HG02884 (cell line): Measurements from ENCODE around the gene NHSL2.
"Not testable (repeated sequence)": the region's sequence is repeated elsewhere in the genome, so short reads cannot be mapped to it uniquely, and the experiment has no call there.

Experiments
- ATAC-seq: cut with Tn5 transposase; IDR thresholded peaks from one replicate; pipeline ENCODE4 v1.9.1; 2021; ENCODE audit warnings: mild to moderate bottlenecking, moderate library complexity; ENCODE audit not compliant: unreplicated experiment

NHSL2 gene

DNA sequence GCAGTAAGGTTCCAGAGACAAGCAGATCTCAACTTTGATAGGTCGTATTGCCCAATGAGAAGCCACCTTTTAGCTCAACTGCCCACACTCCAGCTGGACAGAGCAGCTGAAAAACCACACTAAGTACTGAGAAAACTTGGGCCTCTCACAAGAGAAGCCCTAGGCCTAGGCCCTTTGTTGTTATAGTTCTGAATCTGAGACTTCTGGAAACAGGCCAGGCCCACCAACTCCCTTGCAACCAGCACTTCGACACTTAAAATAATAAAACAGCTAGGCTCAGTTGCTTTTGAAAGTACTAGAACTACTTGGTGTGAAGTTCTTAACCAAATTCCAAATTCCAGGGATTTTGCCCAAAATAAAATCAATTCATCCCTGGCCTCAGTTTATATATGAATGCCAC lies 234.5 kb downstream of the NHSL2 start:
- ATAC-seq = no peak

DNA sequence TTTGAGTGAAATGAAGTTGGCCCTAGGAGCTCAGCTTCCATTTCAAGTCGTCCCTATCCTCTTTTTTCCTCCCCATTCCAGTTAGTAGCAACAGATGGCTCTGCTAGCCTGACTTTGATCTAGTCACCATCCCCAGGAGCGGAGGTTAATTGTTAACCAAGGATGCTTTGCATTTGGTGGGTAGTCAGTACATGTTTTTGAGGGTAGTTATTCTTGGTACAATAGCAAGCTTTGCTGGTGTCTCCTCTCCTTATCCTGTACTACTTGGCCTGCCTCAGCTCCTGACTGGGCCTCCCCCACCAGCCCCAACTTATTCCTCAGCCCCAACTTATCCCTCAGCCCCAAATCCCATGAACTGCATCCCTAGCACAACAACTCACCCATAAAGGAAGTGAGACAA lies 235.9 kb downstream of the NHSL2 start:
- no peak for ATAC-seq

DNA sequence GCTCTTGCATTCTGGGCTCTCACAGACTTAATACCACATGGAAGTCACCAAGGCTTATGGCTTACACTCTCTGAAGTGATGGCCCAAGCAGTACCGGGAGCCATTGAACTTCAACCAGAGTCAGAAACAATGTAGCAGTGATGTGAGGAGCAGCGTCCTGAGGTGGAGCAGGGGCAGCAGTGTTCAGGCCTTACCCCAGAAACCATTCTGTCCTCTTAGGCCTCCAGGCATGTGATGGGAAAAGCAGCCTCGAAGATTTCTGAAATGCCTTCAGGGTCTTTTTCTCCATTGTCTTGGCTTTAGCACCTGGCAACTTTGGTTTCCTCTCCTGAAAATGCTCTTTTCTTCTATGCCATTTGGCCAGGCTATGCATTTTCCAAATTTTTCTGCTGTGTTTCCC lies 248.1 kb downstream of the NHSL2 start:
- no peak for ATAC-seq

DNA sequence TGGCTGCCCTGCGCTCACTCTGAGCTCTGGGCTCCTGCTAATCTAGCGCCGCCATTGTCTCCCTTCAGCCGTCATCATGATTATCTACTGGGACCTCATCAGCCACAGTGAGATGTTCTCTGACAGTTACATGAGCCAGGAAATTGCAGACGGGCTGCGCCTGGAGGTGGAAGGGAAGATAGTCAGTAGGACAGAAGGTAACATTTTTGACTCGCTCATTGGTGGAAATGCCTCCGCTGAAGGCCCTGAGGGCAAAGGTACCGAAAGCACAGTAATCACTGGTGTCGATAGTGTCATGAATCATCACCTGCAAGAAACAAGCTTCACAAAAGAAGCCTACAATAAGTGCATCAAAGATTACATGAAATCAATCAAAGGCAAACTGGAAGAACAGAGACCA lies 249.1 kb downstream of the NHSL2 start:
- ATAC-seq = no peak

DNA sequence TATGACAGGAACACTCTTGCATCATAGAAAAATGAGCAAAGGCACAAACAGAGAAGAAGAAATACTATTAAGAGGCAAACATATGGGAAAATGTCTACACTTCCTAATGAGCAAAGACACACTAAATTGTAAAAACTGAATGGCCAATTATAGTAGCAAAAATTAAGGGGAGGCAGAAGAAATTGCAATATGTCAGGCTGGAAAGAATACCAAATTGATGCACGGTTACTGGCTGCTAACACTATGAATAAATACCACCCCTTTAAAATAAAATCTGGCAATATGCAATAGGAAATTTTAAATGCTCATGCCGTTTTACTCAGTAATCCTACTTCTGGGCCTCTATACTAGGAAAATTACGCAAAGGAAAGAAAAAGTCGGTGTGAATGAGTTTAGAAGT lies 254.9 kb downstream of the NHSL2 start:
- no peak for ATAC-seq

DNA sequence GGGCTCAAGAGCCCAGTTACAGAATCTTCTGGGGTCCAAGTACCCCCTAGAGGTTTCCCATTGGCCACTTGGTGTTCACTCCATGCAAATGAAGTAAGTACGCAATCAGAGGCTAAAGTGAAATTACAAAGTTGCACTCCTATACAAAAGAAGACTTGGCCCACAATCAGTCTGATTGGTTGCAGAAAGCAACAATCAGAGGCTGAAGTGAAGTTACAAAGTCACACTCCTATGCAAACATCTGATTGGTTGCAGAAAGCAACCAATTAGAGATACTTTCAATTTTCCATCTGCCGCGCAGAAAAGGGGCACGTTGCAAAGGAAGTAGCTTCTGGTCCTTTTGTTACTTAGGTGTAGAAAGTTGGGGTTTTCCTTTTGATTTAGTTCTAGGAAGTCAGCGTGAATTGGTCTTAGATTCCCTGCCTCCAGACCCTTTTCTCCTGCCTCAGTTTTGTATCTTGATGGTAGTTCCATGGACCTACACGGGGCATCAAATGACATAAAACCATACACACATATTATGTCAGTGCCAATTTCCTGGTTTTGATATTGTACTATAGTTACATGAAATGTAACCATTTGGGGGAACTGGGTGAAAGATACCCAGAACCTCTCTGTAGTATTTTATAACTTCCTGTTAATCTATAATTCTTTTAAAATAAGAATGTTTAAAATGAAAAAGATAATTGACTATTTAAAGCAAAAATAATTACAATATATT lies 258.5 kb downstream of the NHSL2 start:
- ATAC-seq = no peak

DNA sequence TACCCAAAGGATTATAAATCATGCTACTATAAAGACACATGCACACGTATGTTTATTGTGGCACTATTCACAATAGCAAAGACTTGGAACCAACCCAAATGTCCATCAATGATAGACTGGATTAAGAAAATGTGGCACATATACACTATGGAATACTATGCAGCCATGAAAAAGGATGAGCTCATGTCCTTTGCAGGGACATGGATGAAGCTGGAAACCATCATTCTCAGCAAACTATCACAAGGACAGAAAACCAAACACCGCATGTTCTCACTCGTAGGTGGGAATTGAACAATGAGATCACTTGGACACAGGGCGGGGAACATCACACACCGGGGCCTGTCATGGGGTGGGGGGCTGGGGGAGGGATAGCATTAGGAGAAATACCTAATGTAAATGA lies 265.6 kb downstream of the NHSL2 start:
- not testable (repeated sequence) for ATAC-seq

DNA sequence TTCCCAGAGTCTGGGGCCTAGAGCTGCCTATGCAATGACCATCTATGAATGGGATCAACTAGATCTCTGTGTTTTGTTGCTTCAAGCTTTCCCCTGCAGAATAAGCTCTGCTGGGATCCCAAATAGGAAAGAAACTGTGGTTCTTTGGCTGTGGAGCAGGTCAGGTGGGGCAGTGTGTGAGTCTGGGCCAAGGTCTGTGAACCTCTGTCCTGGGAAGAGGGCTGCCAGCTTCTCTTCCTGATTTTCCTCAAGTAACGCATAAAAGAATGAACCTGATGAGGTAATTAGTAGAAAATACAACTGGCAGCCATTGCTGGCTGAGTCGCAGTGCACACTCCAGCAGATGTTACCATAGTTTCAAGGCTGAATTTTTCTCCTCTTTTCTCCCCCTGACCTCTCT lies 266.3 kb downstream of the NHSL2 start:
- ATAC-seq = no peak

DNA sequence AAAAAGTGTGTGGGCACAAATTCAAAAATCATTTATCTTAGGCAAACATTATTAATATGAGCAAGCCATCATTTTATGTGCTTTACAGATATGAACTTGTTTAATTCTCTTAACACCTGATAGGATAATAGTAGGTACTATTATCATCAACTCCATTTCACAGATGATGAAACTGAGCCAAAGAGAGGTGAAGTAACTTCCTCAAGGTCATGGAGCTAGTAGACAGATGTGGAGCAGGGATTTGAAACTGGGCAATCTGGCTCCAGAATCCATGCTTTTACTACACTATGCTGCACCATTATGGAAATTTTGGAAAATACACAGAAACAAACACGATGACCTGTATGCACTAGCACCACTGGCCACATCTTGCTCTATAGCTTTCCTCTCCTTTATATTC lies 269.9 kb downstream of the NHSL2 start:
- no peak for ATAC-seq

DNA sequence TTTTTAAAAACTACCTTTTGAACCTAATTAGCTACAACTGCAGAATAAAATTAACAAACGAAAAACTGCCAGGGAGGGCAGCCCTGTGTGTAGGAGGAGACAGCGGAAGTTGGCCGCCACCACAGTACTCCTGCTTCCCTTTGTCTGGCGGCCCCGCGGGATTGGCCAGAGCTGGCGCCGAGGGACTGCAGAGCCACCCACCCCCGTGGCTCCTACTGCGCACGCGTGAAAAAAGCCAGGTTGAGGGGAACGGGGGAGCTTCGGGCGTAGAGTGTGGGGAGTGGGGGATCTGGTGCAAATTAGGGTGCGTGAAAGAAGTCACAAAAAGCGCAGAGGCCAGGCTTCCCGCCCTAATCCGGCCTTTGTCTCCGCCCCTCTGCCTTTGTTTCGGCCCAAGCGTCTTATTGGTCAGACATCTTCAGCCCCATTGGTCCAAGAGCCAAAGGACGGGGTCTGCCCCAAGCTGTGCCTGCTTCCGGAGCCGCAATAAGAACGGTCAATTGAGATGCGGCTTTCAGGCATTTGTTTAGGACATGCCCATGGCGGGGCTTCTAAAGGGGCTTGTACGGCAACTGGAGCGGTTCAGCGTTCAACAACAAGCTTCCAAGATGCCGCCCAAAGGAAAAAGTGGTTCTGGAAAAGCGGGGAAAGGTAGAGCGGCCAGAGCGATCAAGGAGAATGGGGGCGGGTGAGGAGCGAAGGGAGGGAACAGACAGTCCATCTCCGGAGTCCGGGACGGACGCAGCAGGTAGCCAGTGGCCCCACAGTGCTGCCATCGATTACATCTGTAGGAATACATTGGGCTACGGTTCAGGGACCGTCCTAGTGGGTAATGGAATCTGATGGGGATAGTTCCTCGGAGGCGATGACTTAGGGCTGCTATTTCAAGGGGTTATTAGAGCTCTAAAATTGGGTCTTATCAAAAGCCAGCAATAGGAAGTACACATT lies 270.8 kb downstream of the NHSL2 start, which contains the start of gene PIN4:
TSS of gene PIN4 (plus strand) at position 580 of the 948 bp plus-strand sequence. CDS start at position 609, 29 bp downstream.
- ATAC-seq = peak; percentile 94

DNA sequence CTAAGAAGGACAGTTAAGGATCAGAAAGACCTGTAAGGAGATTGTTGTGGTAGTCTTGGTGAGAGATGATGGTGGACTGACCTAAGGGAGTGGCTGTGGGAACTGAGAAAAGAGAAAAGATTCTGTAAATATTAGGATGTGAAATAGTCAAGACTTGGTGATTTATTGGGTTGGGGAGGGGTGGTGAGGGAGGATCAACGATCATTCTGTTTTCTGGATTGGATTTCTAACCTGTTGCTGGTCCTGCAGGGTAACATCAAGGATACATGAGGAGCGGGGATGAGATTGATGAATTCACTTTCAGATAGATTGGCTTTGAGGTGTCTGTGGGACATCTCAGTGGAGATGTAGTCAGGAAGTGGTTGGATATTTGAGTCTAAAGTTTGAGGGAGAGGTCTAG lies 272.3 kb downstream of the NHSL2 start:
- no peak for ATAC-seq

DNA sequence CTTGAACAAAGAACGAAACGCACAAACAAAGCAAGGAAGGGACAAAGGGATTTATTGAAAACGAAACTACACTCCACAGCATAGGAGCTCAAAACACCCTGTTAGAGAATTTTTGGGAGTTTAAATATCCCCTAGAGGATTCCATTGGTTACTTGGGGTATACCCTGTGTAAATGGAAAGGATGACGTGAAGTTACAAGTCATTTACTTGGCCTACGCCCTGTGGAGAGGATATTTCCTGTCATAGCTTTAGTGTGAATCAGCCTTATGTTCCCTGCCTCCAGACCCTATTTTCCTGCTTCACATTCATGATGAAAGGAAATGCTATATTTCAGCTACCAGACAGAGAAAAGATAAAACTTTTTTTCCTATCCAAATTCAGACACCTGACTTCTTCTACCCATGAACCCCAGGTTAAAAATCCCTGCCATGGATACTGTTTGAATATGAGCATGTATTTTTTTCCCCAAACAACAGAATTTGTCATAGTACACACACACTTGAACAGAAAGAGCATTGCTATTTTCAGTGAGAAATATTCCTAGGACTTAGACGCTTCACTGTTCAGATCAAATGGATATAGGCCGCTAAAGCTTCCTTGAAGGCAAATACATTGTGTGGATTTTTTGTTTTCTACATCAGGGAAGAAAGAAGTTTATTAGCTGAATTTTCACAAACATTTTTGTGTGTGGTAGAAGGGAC lies 291.3 kb downstream of the NHSL2 start:
- no peak for ATAC-seq
